ENCODE measurements around the gene SNX1. TPM values are rescaled to one million over a fixed set of nuclear protein-coding genes. Genes with fewer than 3 reads are reported as not detected.

SNX1 gene
- total and polyA plus RNA-seq, 2 donors (not counting 1 experiment from before 2014, with no cell fraction given) = 87.9 to 152 TPM

GRCh38 chr15:64089543-64090280 is 6.1 kb upstream of the SNX1 start:
- Mint-ChIP-seq H3K4me3 (peak overlapping the region; percentile 72), H3K4me1 (peaks cover 56% of the 10 kb centered on the region), H3K27ac (peak overlapping the region; percentile 90), H3K27me3 (no peaks in the 10 kb centered on the region), H3K9me3 (ENCODE audit: insufficient read depth) (no peaks in the 10 kb centered on the region)
- intact Hi-C loops (cut with micrococcal nuclease) = loop anchor here (2.0 to 10.0 kb wide), 5 partner anchors 263 to 815 kb away; partner anchors contain the start of genes APH1B and USP3
- H3K79me2 ChIP-seq (ENCODE audit: control insufficient read depth, insufficient read depth, low read length) = peaks cover 85% of the 10 kb centered on the region
- peak overlapping the region; percentile 59 for H2AFZ ChIP-seq (ENCODE audit: insufficient read depth, low read depth, low read length, poor library complexity, severe bottlenecking)
- no peak for TF ChIP-seq EZH2 (IDR thresholded peaks at IDR 0.05; ENCODE audit: borderline replicate concordance, insufficient read depth, low read depth, low read length, poor library complexity, severe bottlenecking)
- no peak for TF ChIP-seq CTCF (IDR thresholded peaks at IDR 0.05)
- peaks cover 59 to 60% of the 10 kb centered on the region in 2 donors for H3K4me1 ChIP-seq (ENCODE audit: control insufficient read depth in 2 of 2, insufficient read depth in 2 of 2, low read length in 2 of 2)
- peak overlapping the region; percentile 66 for H3K4me2 ChIP-seq (replicated peaks; ENCODE audit: low read depth, low read length, poor library complexity, severe bottlenecking)
- ChIA-PET POLR2A (interaction anchor here (0.6 to 1.6 kb wide), 7 partner anchors 9 to 902 kb away, joined by 3 to 6 read pairs (median 3); no protein-coding TSS in a partner anchor), CTCF (interaction anchor here (0.6 to 4.6 kb wide), 11 partner anchors 18 to 532 kb away, joined by 3 to 32 read pairs (median 5); partner anchors contain the start of gene DAPK2)
- peak overlapping the region in 4 of 5 experiments; percentile 0 to 50 (median 26) for H3K4me3 ChIP-seq (ENCODE audit: control extremely low read depth in 1 of 5, extremely low read depth in 1 of 5, insufficient read depth in 1 of 5, low read depth in 2 of 5, low read length in 4 of 5)
- 36% methylated on average over 5 of the region's 12 CpGs for WGBS (ENCODE audit: insufficient coverage)
- H3K27me3 ChIP-seq (replicated peaks in 1 of 4; ENCODE audit: control extremely low read depth in 1 of 4, control insufficient read depth in 3 of 4, insufficient read depth in 4 of 4, low read length in 3 of 4) = no peaks in the 10 kb centered on the region
- DNase-seq = peak; percentile 85
- no peaks in the 10 kb centered on the region for H4K20me1 ChIP-seq (ENCODE audit: control insufficient read depth, insufficient read depth, low read length, poor library complexity, severe bottlenecking)
- H3K9ac ChIP-seq (ENCODE audit: low read length) = peak overlapping the region; percentile 51
- H3K9me3 ChIP-seq (ENCODE audit: control extremely low read depth in 1 of 3, control insufficient read depth in 2 of 3, insufficient read depth in 1 of 3, low read length in 2 of 3) = no peaks in the 10 kb centered on the region
- peaks cover 5 to 19% of the 10 kb centered on the region in 2 experiments for H3K36me3 ChIP-seq (replicated peaks in 1 of 2; ENCODE audit: control extremely low read depth in 1 of 2, control insufficient read depth in 1 of 2, extremely low read depth in 1 of 2, insufficient read depth in 2 of 2, low read length in 1 of 2)
- H3K27ac ChIP-seq (ENCODE audit: low read length in 2 of 2) = peak overlapping the region; percentile 85 to 94
- peak; percentile 46 for ATAC-seq (ENCODE audit: low read depth)
